Activated T-cell treated with anti-CD3 and anti-CD28 coated beads for 48 hours (primary cell): ENCODE measurements around the gene ABCA2.
A peak's percentile ranks its signal among the peaks of the same experiment; 100 is the strongest.
"Not testable (repeated sequence)": the region's sequence is repeated elsewhere in the genome, so short reads cannot be mapped to it uniquely, and the experiment has no call there.

Experiments used
- DNase-seq: peaks from one replicate; pipeline ENCODE4 v3.0.0-alpha.2; 2020; ENCODE audit warnings: low read depth

Gene ABCA2

DNA sequence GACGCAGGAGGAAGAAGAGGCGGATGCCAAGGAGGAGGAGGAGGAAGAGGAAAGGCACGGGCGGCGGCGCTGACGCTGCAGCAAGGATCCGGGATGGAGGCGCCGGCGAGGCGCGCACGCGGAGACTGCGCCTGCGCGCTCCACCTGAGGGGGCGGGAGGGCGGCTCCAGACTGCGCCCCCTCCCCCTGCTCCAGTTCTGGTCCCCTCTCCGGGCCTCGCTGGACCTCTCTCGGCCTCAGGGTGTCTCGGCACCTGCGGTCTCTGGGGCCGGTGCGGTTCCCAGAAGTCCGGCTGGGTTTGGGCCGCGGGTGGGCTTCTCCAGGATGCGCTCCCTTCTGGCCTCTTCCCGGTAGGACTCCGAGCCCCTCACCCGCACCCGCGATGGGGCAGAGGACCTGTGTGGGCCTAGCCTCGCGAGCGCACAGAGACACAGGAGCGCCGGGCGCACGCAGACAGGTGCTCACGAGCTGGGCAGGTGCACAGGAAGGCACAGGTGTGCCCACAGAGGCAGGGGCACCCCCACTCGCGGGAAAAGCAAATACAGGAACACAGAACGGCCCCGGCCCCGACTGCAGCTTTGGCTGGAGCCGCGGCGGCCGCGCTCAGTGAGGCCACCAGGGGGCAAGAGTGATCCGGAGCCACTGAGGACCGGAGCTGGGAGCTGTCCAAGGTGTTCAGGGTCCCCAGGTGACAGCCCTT is 18.2 kb upstream of the ABCA2 start, which contains the start of gene NPDC1:
NPDC1 (minus strand) TSS at position 90 of the 700 bp plus-strand sequence. CDS start 188 bp downstream, outside the sequence.
- DNase-seq = peak; percentile 82

- no peak for DNase-seq
These were observed 17.5 kb upstream of the ABCA2 start for GRCh38 chr9:137045294-137046087.

- DNase-seq = no peak
These were observed 16.6 kb upstream of the ABCA2 start for GRCh38 chr9:137044502-137045177.

- no peak for DNase-seq
These were observed 16.0 kb upstream of the ABCA2 start for GRCh38 chr9:137044037-137044436.

DNA sequence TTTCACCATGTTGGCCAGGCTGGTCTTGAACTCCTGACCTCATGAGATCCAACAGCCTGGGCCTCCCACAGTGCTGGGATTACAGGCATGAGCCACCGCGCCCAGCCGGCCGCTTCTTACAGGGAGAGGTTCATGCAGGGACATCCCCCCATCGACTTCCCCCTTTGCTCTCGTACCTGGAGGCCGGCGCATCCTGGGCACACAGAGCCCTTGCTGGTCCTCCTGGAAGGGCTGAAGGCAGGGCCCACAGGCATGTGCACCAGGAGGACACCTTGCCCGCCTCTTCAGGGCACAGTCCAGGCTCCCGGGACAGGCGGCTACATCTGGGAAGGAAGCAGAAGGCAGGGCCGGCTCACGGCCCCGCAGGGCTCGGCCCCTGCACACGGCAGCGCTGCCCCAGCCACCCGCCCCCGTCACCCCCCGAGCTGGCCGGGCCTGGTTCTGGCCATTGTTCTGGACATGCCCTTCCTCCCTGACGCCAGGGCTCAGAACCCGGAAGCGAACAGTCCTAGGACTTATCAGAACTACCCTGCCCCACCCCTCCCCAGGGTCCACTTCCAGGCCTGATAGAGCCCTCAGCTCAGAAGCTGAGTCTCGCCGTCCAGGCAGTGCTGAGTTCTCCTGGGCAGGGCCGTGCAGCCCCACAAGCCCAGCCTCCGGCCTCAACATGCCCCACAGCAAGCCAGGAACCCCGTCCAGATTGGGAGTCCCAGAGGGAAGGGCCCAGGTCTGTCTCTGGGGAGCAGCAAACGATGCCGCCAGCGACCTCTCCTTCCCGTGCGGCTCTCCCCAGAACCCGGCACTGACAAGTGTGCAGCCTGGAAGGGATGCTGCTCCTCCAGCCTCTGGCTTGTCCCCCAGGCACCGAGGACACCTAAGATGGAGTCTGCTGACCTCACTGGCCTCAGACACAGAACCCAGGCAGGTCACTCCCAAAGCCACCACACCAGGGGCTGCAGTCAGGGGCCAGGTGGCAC is 15.0 kb upstream of the ABCA2 start:
- no peak for DNase-seq

DNA sequence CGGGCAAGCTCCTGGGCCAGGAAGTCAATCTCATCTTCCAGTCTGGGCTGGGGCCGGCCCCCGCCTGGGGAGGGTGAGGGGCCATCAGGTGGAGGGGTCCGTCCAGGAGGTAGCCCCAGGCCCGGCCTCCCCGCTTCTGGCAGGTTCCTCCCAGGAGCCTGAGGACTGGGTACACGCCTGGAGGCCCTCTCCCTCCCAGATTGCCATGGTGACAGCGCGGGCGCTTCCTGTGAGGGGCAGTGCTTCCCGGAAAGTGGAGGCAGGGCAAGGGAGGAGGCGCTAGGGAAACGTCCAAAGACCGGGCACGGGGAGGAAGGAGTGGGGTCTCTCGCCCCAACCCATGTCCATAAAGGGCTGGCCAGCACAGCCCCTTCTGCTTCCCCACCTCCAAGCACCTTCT is 13.1 kb upstream of the ABCA2 start:
- no peak for DNase-seq

- no peak for DNase-seq
These were observed 12.5 kb upstream of the ABCA2 start for GRCh38 chr9:137040568-137040967.

DNA sequence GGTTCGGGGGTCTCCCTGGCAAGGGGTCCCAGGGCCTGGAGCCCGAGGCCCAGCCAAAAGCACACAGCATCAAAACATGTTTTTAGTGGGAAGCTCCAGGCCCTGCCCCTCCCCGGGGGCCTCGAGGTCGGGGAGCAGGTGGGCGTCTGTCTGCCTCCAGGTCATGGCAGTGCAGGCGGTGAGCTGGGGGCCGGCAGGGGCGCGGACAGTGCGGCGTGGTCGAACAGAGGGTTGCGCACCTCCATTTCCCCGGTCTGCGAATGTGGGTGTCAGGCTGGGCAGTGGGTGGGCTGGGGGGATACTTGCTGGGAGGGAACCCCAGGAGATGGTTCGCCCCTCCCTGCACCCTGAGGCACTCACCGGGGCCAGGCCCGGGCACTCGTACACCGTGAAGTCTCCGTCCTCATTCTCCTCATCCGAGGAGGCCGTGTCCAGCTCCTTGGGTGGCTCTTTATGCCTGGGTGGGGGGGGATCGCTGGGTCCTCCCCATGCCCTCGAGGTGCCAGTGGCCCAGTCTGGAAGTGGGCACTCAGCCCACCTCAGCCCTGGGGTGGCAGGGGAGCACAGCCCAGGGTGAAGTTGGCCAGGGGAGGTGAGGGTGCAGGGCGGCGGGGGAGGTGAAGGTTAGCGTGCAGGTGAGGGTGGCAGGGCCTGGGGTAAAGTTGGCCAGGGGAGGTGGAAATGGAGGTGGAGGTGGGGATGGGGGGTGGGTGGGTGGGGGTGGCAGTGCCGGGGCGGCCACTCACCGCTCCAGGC is 11.8 kb upstream of the ABCA2 start:
- no peak for DNase-seq

- DNase-seq = no peak
These were observed 10.9 kb upstream of the ABCA2 start for GRCh38 chr9:137038916-137039315.

DNA sequence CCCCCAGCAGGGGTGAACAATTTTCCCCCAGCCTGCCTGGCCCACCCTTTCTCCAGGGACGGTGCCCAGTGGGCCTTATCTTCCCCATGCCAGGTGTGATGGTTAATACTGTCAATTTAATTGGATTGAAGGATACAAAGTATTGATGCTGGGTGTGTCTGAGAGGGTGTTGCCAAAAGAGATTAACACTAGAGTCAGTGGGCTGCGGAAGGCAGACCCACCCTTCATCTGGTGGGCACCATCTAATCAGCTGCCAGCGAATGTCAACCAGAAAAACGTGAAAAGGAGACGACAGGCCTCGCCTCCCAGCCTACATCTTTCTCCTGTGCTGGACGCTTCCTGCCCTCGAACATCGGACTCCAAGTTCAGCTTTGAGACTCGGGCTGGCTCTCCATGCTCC is 9.4 kb upstream of the ABCA2 start:
- no peak for DNase-seq

GRCh38 chr9:137037035-137037434 is 9.0 kb upstream of the ABCA2 start:
- no peak for DNase-seq

DNA sequence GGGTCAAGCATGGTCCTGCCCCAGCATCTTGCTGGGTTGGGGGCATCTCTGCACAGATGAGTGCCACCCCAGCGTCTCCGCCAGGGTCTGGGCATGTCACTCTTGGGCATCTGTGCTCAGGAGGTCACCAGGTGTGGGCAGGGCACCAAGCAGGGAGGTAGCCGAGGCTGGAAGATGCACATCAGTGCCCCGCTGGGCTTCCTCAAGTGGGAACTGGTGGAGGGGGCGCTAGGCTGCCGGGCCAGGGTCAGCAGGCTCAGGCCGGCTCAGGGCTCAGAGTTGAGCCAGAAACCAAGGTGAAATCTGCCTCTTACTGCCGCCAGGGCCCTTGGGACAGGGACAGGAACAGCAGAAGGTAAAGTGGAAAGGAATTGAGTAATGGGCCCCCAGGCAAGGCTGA is 7.9 kb upstream of the ABCA2 start:
- DNase-seq = no peak

DNA sequence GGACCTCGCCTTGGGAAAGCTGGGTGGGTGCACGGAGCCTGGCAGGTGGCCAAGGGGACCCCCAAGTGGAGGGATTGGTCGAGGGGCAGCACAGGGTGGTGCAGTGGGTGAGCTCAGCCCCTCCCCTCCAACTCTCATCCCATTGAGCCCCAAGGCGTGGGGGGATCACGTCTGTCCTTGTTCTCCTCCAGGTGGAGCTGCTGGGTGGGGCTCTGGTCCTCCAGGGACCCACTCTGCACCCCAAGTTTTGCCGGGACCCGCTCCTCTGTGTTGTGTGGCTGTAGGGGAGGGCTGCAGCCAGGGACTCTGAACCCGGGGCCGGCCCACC is 7.4 kb upstream of the ABCA2 start:
- no peak for DNase-seq

GRCh38 chr9:137034709-137035506 is 6.9 kb upstream of the ABCA2 start:
- peak; percentile 83 for DNase-seq

DNA sequence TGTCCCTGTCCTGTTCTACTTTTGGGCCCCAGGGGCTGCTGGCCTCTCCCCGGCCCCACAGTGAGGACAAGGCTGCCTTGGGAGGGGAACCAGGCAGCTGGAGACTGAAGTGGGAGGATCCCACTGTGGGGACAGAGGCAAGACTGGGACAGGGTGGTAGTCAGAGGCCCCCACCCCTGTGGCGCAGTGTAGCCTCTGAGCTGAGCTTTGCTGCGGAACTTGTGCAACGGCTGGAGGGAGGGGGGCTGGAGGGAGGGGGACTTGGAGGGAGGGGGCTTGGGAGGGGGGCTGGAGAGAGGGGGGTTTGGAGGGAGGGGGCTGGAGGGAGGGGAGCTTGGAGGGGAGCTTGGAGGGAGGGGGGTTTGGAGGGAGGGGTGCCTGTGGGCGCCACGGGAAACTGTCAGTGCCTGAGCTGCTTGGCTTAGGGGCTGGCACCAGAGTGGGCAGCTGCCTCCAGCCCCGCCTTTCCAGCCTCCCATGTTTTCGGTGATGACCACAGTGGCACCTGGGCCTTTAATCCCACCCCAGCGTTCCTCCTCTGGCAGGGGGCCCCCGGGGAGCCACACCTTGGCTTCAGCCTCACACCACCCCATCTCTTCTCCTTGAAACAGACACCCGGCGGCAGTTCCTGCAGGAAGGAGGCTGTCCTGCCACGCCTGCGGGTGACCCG is 6.1 kb upstream of the ABCA2 start:
- no peak for DNase-seq

DNA sequence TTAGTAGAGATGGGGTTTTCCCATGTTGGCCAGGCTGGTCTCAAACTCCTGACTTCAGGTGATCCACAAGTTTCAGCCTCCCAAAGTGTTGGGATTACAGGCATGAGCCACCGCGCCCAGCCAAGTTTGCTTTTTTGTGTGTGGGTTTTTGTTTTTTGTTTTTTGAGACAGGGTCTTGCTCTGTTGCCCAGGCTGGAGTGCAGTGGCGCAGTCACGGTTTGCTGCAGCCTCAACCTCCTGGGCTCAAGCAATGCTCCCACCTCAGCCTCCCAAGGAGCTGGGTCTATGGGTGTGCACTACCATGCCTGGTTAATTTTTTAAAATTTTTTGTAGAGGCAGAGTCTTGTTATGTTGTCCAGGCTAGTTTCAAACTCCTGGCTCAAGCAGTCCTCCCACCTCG is 5.4 kb upstream of the ABCA2 start:
- not testable (repeated sequence) for DNase-seq

DNA sequence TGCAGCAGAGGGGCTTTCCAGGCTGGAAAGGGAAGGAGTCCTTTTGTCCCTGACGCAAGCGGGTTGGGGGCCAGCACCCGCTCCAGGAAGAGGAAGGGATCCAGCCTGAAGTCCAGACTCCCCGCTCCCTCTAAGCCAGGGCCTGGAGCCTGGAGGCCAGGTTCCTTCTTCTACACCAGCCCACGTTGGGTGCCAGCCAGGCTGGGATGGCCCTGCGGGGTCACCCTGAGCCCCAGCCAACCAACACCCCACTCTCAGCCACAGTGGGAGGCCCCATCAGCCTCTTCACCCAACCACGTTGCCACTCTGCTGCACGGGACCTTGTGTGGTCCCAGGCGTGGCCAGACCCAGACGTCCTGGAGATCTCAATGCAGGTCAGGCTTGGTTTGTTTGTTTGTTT is 4.8 kb upstream of the ABCA2 start:
- no peak for DNase-seq

- peak; percentile 35 for DNase-seq
These were observed 4.0 kb upstream of the ABCA2 start, which contains the start of gene FUT7 for GRCh38 chr9:137031904-137032640. TSS of gene FUT7 (minus strand) at chr9:137032088. CDS start at chr9:137031991, 97 bp downstream.
